OCI-LY3 (cell line): Measurements from ENCODE around the gene DNASE1L1.

ENCODE experiments used
- H2AFZ ChIP-seq: fragments of 200-600, 300-600 bp; shearing (Covaris generic); 2 replicates; pipeline ENCODE4 v1.6.0; 2014; ENCODE audit warnings: antibody characterized with exemption, low read depth, low read length
- H3K27ac ChIP-seq: fragments of 200-600, 300-600 bp; sonication (generic); 2 replicates; pipeline ENCODE4 v1.5.1; 2014; ENCODE audit warnings: mild to moderate bottlenecking, low read length, moderate library complexity, mixed read lengths
- H3K27me3 ChIP-seq: fragments of 200-600, 300-600 bp; sonication (generic); 2 replicates; pipeline ENCODE4 v1.6.1; 2014; ENCODE audit warnings: low read depth, low read length, mixed read lengths
- H3K36me3 ChIP-seq: fragments of 200-600, 300-600 bp; sonication (generic); replicated peaks from 2 replicates; pipeline ENCODE3; 2014; ENCODE audit warnings: low read depth, low read length, mixed read lengths
- H3K4me1 ChIP-seq: fragments of 300-600, 200-600 bp; sonication (generic); 2 replicates; pipeline ENCODE4 v1.6.1; 2014; ENCODE audit warnings: low read length, mixed read lengths
- H3K4me2 ChIP-seq: fragments of 200-600, 300-600 bp; sonication (generic); 2 replicates; pipeline ENCODE4 v1.6.1; 2014; ENCODE audit warnings: low read length, mixed read lengths
- H3K4me3 ChIP-seq: fragments of 300-600, 200-600 bp; sonication (generic); 2 replicates; pipeline ENCODE4 v1.5.1; 2014; ENCODE audit warnings: antibody characterized with exemption, mild to moderate bottlenecking, low read length, moderate library complexity
- H3K79me2 ChIP-seq: fragments of 300-600, 200-600 bp; shearing (Covaris generic); 2 replicates; pipeline ENCODE4 v1.6.1; 2014; ENCODE audit warnings: mild to moderate bottlenecking, low read length, mixed read lengths
- H3K9ac ChIP-seq: fragments of 300-600, 200-600 bp; shearing (Covaris generic); 2 replicates; pipeline ENCODE4 v1.6.0; 2014; ENCODE audit warnings: mild to moderate bottlenecking, low read length, moderate library complexity
- H3K9me3 ChIP-seq: fragments of 200-600, 300-600 bp; shearing (Covaris generic); 2 replicates; pipeline ENCODE4 v1.6.1; 2014; ENCODE audit warnings: low read length, mixed read lengths; ENCODE audit not compliant: insufficient read depth
- H4K20me1 ChIP-seq: fragments of 200-600, 300-600 bp; sonication (generic); 2 replicates; pipeline ENCODE4 v1.6.1; 2016; ENCODE audit warnings: low read length, mixed read lengths; ENCODE audit not compliant: insufficient read depth
- CTCF ChIP-seq: fragments of 200-600, 300-600 bp; sonication (generic); IDR thresholded peaks from 2 replicates; pipeline ENCODE4 v1.5.1; 2014; ENCODE audit warnings: antibody characterized with exemption, low read length, low read depth
- EZH2phosphoT487 ChIP-seq: fragments of 200-600 bp; shearing (Covaris generic); IDR thresholded peaks from 2 replicates; pipeline ENCODE4 v1.6.1; 2018; ENCODE audit warnings: antibody characterized with exemption, mixed run types, low read depth

Gene DNASE1L1

GRCh38 chrX:154432210-154432609 lies 23.2 kb upstream of the DNASE1L1 start:
- Histone ChIP-seq H3K4me3 (no peak overlapping the region), H3K27ac (no peak overlapping the region), H3K4me2 (no peak overlapping the region), H3K4me1 (peaks cover 16% of the 10 kb centered on the region), H3K79me2 (peaks cover 24% of the 10 kb centered on the region), H3K36me3 (peaks cover 6% of the 10 kb centered on the region), H2AFZ (no peak overlapping the region), H4K20me1 (no peaks in the 10 kb centered on the region), H3K9me3 (no peaks in the 10 kb centered on the region), H3K27me3 (no peaks in the 10 kb centered on the region), H3K9ac (no peak overlapping the region)
- TF ChIP-seq CTCF (no peak), EZH2phosphoT487 (no peak)

DNA sequence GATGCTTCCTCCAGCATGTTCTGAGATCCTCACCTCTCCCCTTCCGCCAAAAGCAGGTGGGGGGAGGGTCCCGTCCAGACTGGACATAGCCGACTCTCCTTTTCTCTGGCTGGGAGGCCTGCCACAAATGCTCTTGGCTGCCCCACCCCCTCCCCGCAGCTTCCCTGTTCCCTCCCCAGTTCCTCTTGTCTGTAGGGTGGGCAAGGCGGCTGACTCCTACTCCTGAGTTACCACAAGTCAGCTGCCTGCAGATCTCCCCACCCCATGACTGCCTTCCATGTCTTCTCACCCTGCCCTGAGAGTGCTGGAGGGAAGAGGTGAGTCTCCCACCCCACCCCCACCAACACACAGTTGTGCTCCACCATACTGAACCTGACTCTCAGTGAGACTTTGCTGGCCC lies 22.3 kb upstream of the DNASE1L1 start:
- Histone ChIP-seq H3K27me3 (no peaks in the 10 kb centered on the region), H3K9me3 (no peaks in the 10 kb centered on the region), H3K4me3 (no peak overlapping the region), H3K79me2 (peaks cover 22% of the 10 kb centered on the region), H2AFZ (no peak overlapping the region), H3K9ac (no peak overlapping the region), H3K27ac (no peak overlapping the region), H3K4me2 (no peak overlapping the region), H4K20me1 (no peaks in the 10 kb centered on the region), H3K36me3 (peaks cover 6% of the 10 kb centered on the region), H3K4me1 (peaks cover 14% of the 10 kb centered on the region)
- TF ChIP-seq EZH2phosphoT487 (no peak), CTCF (no peak)

DNA sequence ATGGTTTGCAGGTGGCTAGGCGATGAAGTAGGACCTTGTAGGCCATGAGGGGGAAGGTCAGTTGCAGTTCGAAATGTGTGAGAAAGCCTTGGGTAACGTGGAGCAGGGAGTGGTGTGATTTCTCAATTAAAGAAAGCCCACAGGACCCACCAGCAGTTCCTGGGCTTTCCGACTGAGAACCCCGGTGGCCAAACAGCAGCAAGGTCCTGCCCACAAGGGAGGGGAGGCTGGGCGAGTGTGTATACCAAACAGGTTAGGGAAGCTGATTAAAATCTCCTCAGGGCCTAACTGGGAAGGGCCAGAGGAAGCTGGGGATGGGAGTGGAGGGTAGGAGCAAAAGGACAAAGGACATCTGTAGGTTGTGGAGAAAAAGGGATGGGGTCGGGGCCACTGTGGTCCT lies 21.9 kb upstream of the DNASE1L1 start:
- H3K27ac ChIP-seq: no peak overlapping the region
- H3K9ac ChIP-seq: no peak overlapping the region
- H3K4me2 ChIP-seq: no peak overlapping the region
- H3K36me3 ChIP-seq: peaks cover 2% of the 10 kb centered on the region
- H3K27me3 ChIP-seq: no peaks in the 10 kb centered on the region
- peaks cover 12% of the 10 kb centered on the region for H3K4me1 ChIP-seq
- TF ChIP-seq CTCF (no peak), EZH2phosphoT487 (no peak)
- H3K9me3 ChIP-seq: no peaks in the 10 kb centered on the region
- peaks cover 22% of the 10 kb centered on the region for H3K79me2 ChIP-seq
- H2AFZ ChIP-seq: no peak overlapping the region
- H4K20me1 ChIP-seq: no peaks in the 10 kb centered on the region
- H3K4me3 ChIP-seq: no peak overlapping the region

- Histone ChIP-seq H4K20me1 (no peaks in the 10 kb centered on the region), H3K9me3 (no peaks in the 10 kb centered on the region), H3K4me1 (peaks cover 12% of the 10 kb centered on the region), H3K36me3 (no peaks in the 10 kb centered on the region), H3K27me3 (no peaks in the 10 kb centered on the region), H3K79me2 (peaks cover 22% of the 10 kb centered on the region), H3K4me3 (no peak overlapping the region), H3K27ac (no peak overlapping the region), H2AFZ (no peak overlapping the region), H3K4me2 (no peak overlapping the region), H3K9ac (no peak overlapping the region)
- TF ChIP-seq EZH2phosphoT487 (no peak), CTCF (no peak)
Observed at GRCh38 chrX:154430479-154430878, 21.4 kb upstream of the DNASE1L1 start.
